Parathyroid adenoma (tissue), 2 donors: ENCODE results near the gene CAMTA1.

Experiments used
- H2AFZ ChIP-seq: fragments of 300-600 bp; sonication (generic); one replicate; pipeline ENCODE4 v1.7.0; 2017; ENCODE audit warnings: antibody characterized with exemption, mild to moderate bottlenecking
- H3K27ac ChIP-seq: fragments of 300-600 bp; sonication (generic); one replicate; pipeline ENCODE4 v1.7.0; 2017
- H3K27me3 ChIP-seq: fragments of 300-600 bp; sonication (generic); one replicate; pipeline ENCODE4 v1.7.0; 2017; ENCODE audit warnings: low read length; ENCODE audit not compliant: control insufficient read depth, insufficient read depth
- H3K36me3 ChIP-seq: fragments of 300-600 bp; sonication (generic); one replicate; pipeline ENCODE4 v1.7.0; 2017; ENCODE audit warnings: low read length; ENCODE audit not compliant: control insufficient read depth, insufficient read depth
- H3K4me1 ChIP-seq: fragments of 300-600 bp; sonication (generic); one replicate; pipeline ENCODE4 v1.7.0; 2017; ENCODE audit warnings: control low read depth
- H3K4me2 ChIP-seq: fragments of 300-600 bp; sonication (generic); one replicate; pipeline ENCODE4 v1.7.0; 2017; ENCODE audit warnings: low read length
- H3K4me3 ChIP-seq: fragments of 300-600 bp; sonication (generic); one replicate; pipeline ENCODE4 v1.7.0; 2017; ENCODE audit warnings: low read depth, low read length
- H3K79me2 ChIP-seq: fragments of 300-600 bp; sonication (generic); one replicate; pipeline ENCODE4 v1.7.0; 2017; ENCODE audit warnings: control low read depth
- H3K9ac ChIP-seq: fragments of 300-600 bp; sonication (generic); one replicate; pipeline ENCODE4 v1.7.0; 2017; ENCODE audit warnings: mild to moderate bottlenecking
- H3K9me3 ChIP-seq: fragments of 300-600 bp; sonication (generic); one replicate; pipeline ENCODE4 v1.7.0; 2017; ENCODE audit warnings: low read length; ENCODE audit not compliant: control insufficient read depth
- CTCF ChIP-seq: fragments of 300-600 bp; sonication (generic); IDR thresholded peaks from one replicate; pipeline ENCODE4 v1.7.0; 2017; ENCODE audit warnings: antibody characterized with exemption, mild to moderate bottlenecking
- donor health status: primary hyperparathyroidism.

CAMTA1 gene

GRCh38 chr1:6867729-6868659 lies 82.7 kb downstream of the CAMTA1 start:
- Histone ChIP-seq H3K27ac (no peak overlapping the region), H3K4me1 (peaks cover 8% of the 10 kb centered on the region), H2AFZ (no peak overlapping the region), H3K27me3 (no peaks in the 10 kb centered on the region), H3K9me3 (no peaks in the 10 kb centered on the region), H3K9ac (no peak overlapping the region), H3K4me3 (no peak overlapping the region), H3K4me2 (no peak overlapping the region), H3K36me3 (no peaks in the 10 kb centered on the region), H3K79me2 (no peaks in the 10 kb centered on the region)
- no peak for TF ChIP-seq CTCF

- H2AFZ ChIP-seq: no peak overlapping the region
- H3K9ac ChIP-seq: no peak overlapping the region
- peaks cover 8% of the 10 kb centered on the region for H3K4me1 ChIP-seq
- TF ChIP-seq CTCF: no peak
- no peak overlapping the region for H3K4me3 ChIP-seq
- H3K36me3 ChIP-seq: no peaks in the 10 kb centered on the region
- H3K27me3 ChIP-seq: no peaks in the 10 kb centered on the region
- H3K27ac ChIP-seq: no peak overlapping the region
- no peak overlapping the region for H3K4me2 ChIP-seq
- no peaks in the 10 kb centered on the region for H3K9me3 ChIP-seq
- H3K79me2 ChIP-seq: no peaks in the 10 kb centered on the region
Measured at GRCh38 chr1:6868660-6869380, 83.6 kb downstream of the CAMTA1 start.

GRCh38 chr1:6869545-6869944 lies 84.3 kb downstream of the CAMTA1 start:
- Histone ChIP-seq H3K27me3 (no peaks in the 10 kb centered on the region), H3K9ac (no peak overlapping the region), H3K79me2 (no peaks in the 10 kb centered on the region), H3K9me3 (no peaks in the 10 kb centered on the region), H3K36me3 (no peaks in the 10 kb centered on the region), H2AFZ (no peak overlapping the region), H3K4me2 (no peak overlapping the region), H3K4me3 (no peak overlapping the region), H3K27ac (no peak overlapping the region), H3K4me1 (peaks cover 8% of the 10 kb centered on the region)
- no peak for TF ChIP-seq CTCF

GRCh38 chr1:6870086-6870485 lies 84.8 kb downstream of the CAMTA1 start:
- Histone ChIP-seq H3K4me1 (peaks cover 8% of the 10 kb centered on the region), H2AFZ (no peak overlapping the region), H3K4me3 (no peak overlapping the region), H3K9me3 (no peaks in the 10 kb centered on the region), H3K4me2 (no peak overlapping the region), H3K27me3 (no peaks in the 10 kb centered on the region), H3K36me3 (no peaks in the 10 kb centered on the region), H3K79me2 (no peaks in the 10 kb centered on the region), H3K9ac (no peak overlapping the region), H3K27ac (no peak overlapping the region)
- TF ChIP-seq CTCF: no peak
